Renal cortex interstitium (tissue), 11 donors: Measurements from ENCODE around the gene OR1L8. TPM values are rescaled to one million over a fixed set of nuclear protein-coding genes. Genes with fewer than 3 reads are reported as not detected.

ENCODE experiments used
- DNase-seq, 11 donors: peaks; one replicate each; pipeline ENCODE4 v3.0.0-alpha.2; 2013; ENCODE audit warnings: low read depth in 9 of 11, low spot score in 4 of 11; ENCODE audit errors: extremely low read depth in 1 of 11
- polyA plus RNA-seq, 3 donors: library from polyadenylated mRNA; unstranded; fragments of 120-200 nt; gene quantifications; one replicate each; pipeline ENCODE4 v1.2.1, GENCODE V29; 2013; ENCODE audit not compliant: insufficient read length in 3 of 3

OR1L8 gene
- polyA plus RNA-seq, 3 donors: 0.09 to 0.19 (median 0.12) TPM

- no peak for DNase-seq
Measured at GRCh38 chr9:122526602-122527001, 56.6 kb downstream of the OR1L8 start.

- DNase-seq: no peak
Measured at GRCh38 chr9:122519376-122519775, 63.8 kb downstream of the OR1L8 start.

- DNase-seq: no peak
Measured at GRCh38 chr9:122518841-122519240, 64.3 kb downstream of the OR1L8 start, which contains the start of gene OR1J4. OR1J4 (plus strand) TSS chr9:122519141; CDS start chr9:122519141, 0 bp downstream.

GRCh38 chr9:122518226-122518625, 65.0 kb downstream of the OR1L8 start:
- DNase-seq: no peak

Other genes starting within 250 kb of the OR1L8 start
- gene PTGS1, start 212.4 kb downstream of the OR1L8 start, polyA plus RNA-seq: 1 to 10 TPM; 3.3 to 7.1 (median 4.4) TPM
- not detected for gene OR1J1, start 105.5 kb downstream of the OR1L8 start, polyA plus RNA-seq
- not detected for gene OR1J2, start 72.6 kb downstream of the OR1L8 start, polyA plus RNA-seq
- gene OR1J4, start 64.2 kb downstream of the OR1L8 start, polyA plus RNA-seq: not detected
- gene OR1N1, start 56.1 kb downstream of the OR1L8 start, polyA plus RNA-seq: not detected
- not detected for gene OR1N2, start 30.3 kb downstream of the OR1L8 start, polyA plus RNA-seq
- gene OR1Q1, start 31.4 kb upstream of the OR1L8 start, polyA plus RNA-seq: not detected
- gene OR1B1, start 74.2 kb upstream of the OR1L8 start, polyA plus RNA-seq: not detected
- gene OR1L1, start 78.3 kb upstream of the OR1L8 start, polyA plus RNA-seq: not detected
- not detected for gene OR1L3, start 91.7 kb upstream of the OR1L8 start, polyA plus RNA-seq
- not detected for gene OR1L4, start 140.6 kb upstream of the OR1L8 start, polyA plus RNA-seq
- not detected for gene OR1L6, start 158.9 kb upstream of the OR1L8 start, polyA plus RNA-seq
- not detected for gene OR5C1, start 205.5 kb upstream of the OR1L8 start, polyA plus RNA-seq
- gene OR1K1, start 216.7 kb upstream of the OR1L8 start, polyA plus RNA-seq: not detected
- gene PDCL, start 245.2 kb upstream of the OR1L8 start, polyA plus RNA-seq: 10 to 100 TPM; 31.0 to 36.7 (median 31.4) TPM